Erythroblast (primary cell): ENCODE results near the gene MRE11.

Experiments
- GATA1 ChIP-seq: IDR thresholded peaks from 2 replicates; pipeline ENCODE4 v1.6.1; 2011; ENCODE audit warnings: low read depth, mild to moderate bottlenecking, control low read depth, low read length, moderate library complexity
- POLR2A ChIP-seq: IDR thresholded peaks from 2 replicates; pipeline ENCODE4 v1.6.1; 2011; ENCODE audit warnings: mild to moderate bottlenecking, low read length

GRCh38 chr11:94449029-94449428, 44.6 kb downstream of the MRE11 start:
- no peak for TF ChIP-seq POLR2A
- no peak for TF ChIP-seq GATA1
